Fibroblast of lung (primary cell): ENCODE results near the gene LRP2BP.

Experiments
- CTCF ChIP-seq, 2 donors: IDR thresholded peaks in 1 of 2; conservative IDR thresholded peaks in 1 of 2; 1 replicate in 1 of 2; 2 replicates in 1 of 2; pipeline ENCODE4 v1.5.1; 2011 to 2012; ENCODE audit warnings: low read length in 2 of 2, control low read depth in 1 of 2, inconsistent platforms in 1 of 2, low read depth in 1 of 2, mild to moderate bottlenecking in 1 of 2
- EZH2 ChIP-seq: IDR thresholded peaks from 2 replicates; pipeline ENCODE4 v1.5.1; 2012; ENCODE audit warnings: low read length, control low read depth, mild to moderate bottlenecking; ENCODE audit errors: missing control alignments

- TF ChIP-seq CTCF (conservative IDR thresholded peaks at IDR 0.05 in 1 of 2, IDR thresholded peaks at IDR 0.05 in 1 of 2; ENCODE audit: low read depth in 1 of 2, low read length in 2 of 2) (no peak), EZH2 (no peak)
Observed at GRCh38 chr4:185382754-185383153, 13.0 kb downstream of the LRP2BP start.
